PC-3 (cell line): ENCODE data around the gene SHANK2. TPM values are rescaled to one million over a fixed set of nuclear protein-coding genes. Genes with fewer than 3 reads are reported as not detected.

ENCODE experiments used
- ATAC-seq: fragments of 200-7000 bp; cut with Tn5 transposase; 2 replicates; pipeline ENCODE4 v1.9.1; 2020; ENCODE audit warnings: mild to moderate bottlenecking, moderate library complexity
- BruUV-seq: library from RNA; stranded (reverse); fragments of 400-500 nt; replicated peaks from 2 replicates; lab custom pipeline; 2021; lab: Mats Ljungman, UMichigan
- CTCF ChIA-PET: fragments of 300-600 bp; sonication (Branson Sonifier 250); formaldehyde crosslinking; loops from one replicate; lab custom pipeline; 2022; ENCODE audit warnings: antibody characterized with exemption; lab: Charles Lee
- POLR2A ChIA-PET: fragments of 300-600 bp; sonication (Branson Sonifier 250); formaldehyde crosslinking; loops from one replicate; lab custom pipeline; 2022; ENCODE audit warnings: antibody characterized with exemption; ENCODE audit not compliant: unreplicated experiment; lab: Charles Lee
- DNase-seq: peaks from one replicate; pipeline ENCODE4 v3.0.0-alpha.2; 2015
- H2AFZ ChIP-seq: fragments of 300-600 bp; sonication (generic); 2 replicates; pipeline ENCODE4 v1.6.0; 2016; ENCODE audit warnings: antibody characterized with exemption, low read length
- H3F3A ChIP-seq: fragments of 300-600 bp; sonication (generic); one replicate; pipeline ENCODE4 v1.6.0; 2017; ENCODE audit warnings: antibody characterized with exemption, low read length, control low read depth, mild to moderate bottlenecking; ENCODE audit not compliant: unreplicated experiment
- H3K27ac ChIP-seq: fragments of 300-600 bp; sonication (generic); 2 replicates; pipeline ENCODE4 v1.5.1; 2016; ENCODE audit warnings: mild to moderate bottlenecking, low read length
- H3K27me3 ChIP-seq: fragments of 300-600 bp; sonication (generic); 2 replicates; pipeline ENCODE4 v1.6.1; 2016; ENCODE audit warnings: low read length, mixed read lengths
- H3K36me3 ChIP-seq: fragments of 300-600 bp; sonication (generic); 2 replicates; pipeline ENCODE4 v1.6.1; 2016; ENCODE audit warnings: low read depth, mixed run types, low read length, mixed read lengths
- H3K4me1 ChIP-seq: fragments of 300-600 bp; sonication (generic); 2 replicates; pipeline ENCODE4 v1.5.1; 2016; ENCODE audit warnings: low read length; ENCODE audit not compliant: insufficient read depth
- H3K4me2 ChIP-seq: fragments of 300-600 bp; sonication (generic); 2 replicates; pipeline ENCODE4 v1.6.0; 2016; ENCODE audit warnings: low read length
- H3K4me3 ChIP-seq: fragments of 300-600 bp; sonication (generic); 2 replicates; pipeline ENCODE4 v1.5.1; 2016; ENCODE audit warnings: mild to moderate bottlenecking, low read length, mixed read lengths
- H3K79me2 ChIP-seq: fragments of 300-600 bp; sonication (generic); 2 replicates; pipeline ENCODE4 v1.6.1; 2017; ENCODE audit warnings: low read length, mixed read lengths
- H3K9ac ChIP-seq: fragments of 300-600 bp; sonication (generic); 2 replicates; pipeline ENCODE4 v1.6.0; 2016; ENCODE audit warnings: mild to moderate bottlenecking, low read length
- H3K9me2 ChIP-seq: fragments of 300-600 bp; sonication (generic); replicated peaks from 2 replicates; pipeline ENCODE4 v1.6.1; 2016; ENCODE audit warnings: mixed run types, low read length, mixed read lengths
- H3K9me3 ChIP-seq: fragments of 300-600 bp; sonication (generic); 2 replicates; pipeline ENCODE4 v1.6.1; 2016; ENCODE audit warnings: low read length, mixed read lengths
- H4K20me1 ChIP-seq: fragments of 300-600 bp; sonication (generic); 2 replicates; pipeline ENCODE4 v1.6.1; 2016; ENCODE audit warnings: low read length, mixed read lengths
- EZH2 ChIP-seq: fragments of 300-600 bp; sonication (generic); IDR thresholded peaks from one replicate; pipeline ENCODE4 v1.6.1; 2017; ENCODE audit warnings: antibody characterized with exemption, mild to moderate bottlenecking, low read length; ENCODE audit not compliant: unreplicated experiment
- EZH2phosphoT487 ChIP-seq: fragments of 300-600 bp; sonication (generic); IDR thresholded peaks from 2 replicates; pipeline ENCODE4 v1.6.1; 2018; ENCODE audit warnings: mild to moderate bottlenecking, antibody characterized with exemption, low read length, borderline replicate concordance
- intact Hi-C: fragments of 100-400 bp; cut with micrococcal nuclease; formaldehyde crosslinking; loops from 2 replicates; pipeline ENCODE4 v1.9.0; 2023
- total RNA-seq: library from RNA; depleted of rRNA; stranded (reverse); fragments of >200 nt; gene quantifications from 2 replicates; pipeline ENCODE4 v1.2.3, GENCODE V29; 2014
- TF ChIP-seq, protein P1 (sequence below): fragments of 300-600 bp; sonication (generic); conservative IDR thresholded peaks from 2 replicates; pipeline ENCODE4 v1.5.1; 2017; ENCODE audit warnings: antibody characterized with exemption, low read depth, mild to moderate bottlenecking, low read length

SHANK2 gene
- total RNA-seq, 1 experiment from 2014 or later, result 45.0 TPM

- Histone ChIP-seq H4K20me1 (no peaks in the 10 kb centered on the region), H3K4me1 (peaks cover 34% of the 10 kb centered on the region), H3K9me3 (no peaks in the 10 kb centered on the region), H3K79me2 (no peaks in the 10 kb centered on the region), H2AFZ (no peak overlapping the region), H3K27ac (peak overlapping the region; percentile 84), H3K9me2 (no peaks in the 10 kb centered on the region), H3K9ac (peak overlapping the region; percentile 48; the same call in 1 of the 2 replicates), H3K27me3 (no peaks in the 10 kb centered on the region), H3F3A (peaks cover 7% of the 10 kb centered on the region), H3K4me2 (peak overlapping the region; percentile 64), H3K4me3 (no peak overlapping the region), H3K36me3 (no peaks in the 10 kb centered on the region)
- ChIA-PET CTCF (interaction anchor here (1.5 kb wide), 1 partner anchor 31 kb away, joined by 13 read pairs; no protein-coding TSS in a partner anchor), POLR2A (no interaction called here)
- TF ChIP-seq EZH2phosphoT487 (no peak), EZH2 (no peak)
- BruUV-seq, result no TSS peak
- DNase-seq (no peak), ATAC-seq (no peak)
- intact Hi-C loops, result no loop called here
Observed at GRCh38 chr11:71298016-71298550, 45.7 kb upstream of the SHANK2 start.

DNA sequence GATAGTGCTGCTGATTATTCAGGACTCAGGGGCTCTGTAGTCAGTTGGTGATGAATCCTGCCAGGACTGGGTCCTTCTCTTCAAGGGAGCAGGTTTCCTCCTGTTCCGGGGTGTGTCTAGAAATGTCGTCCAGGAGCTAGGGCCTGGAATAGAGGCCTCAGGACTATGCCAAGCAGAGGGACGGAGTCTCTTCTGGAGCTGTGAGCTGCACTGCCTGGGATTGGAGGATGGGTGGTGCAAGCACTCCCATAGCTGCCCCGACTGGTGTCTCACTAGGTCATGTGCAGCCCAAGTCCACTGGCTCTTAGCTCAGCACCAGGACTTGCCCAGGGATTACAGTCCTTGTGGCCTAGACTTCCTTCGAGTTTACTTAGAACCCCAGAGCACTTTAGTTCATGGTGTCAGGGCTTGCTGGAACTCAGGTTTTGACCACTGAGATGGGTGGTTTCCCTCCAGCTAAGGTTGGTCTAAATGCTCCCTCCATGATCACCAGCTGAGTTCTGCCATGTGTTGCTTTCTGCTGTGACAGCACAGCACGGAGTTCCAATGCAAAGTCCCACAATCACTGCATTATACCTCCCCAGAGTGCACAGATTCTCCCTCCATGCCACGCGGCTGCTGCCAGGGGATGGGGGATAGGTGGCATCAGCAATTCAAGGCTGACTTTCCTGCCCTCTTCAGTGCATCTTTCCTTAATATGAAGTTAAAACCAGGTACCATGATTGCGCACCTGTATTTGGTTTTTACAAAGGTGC, 42.6 kb upstream of the SHANK2 start:
- no TSS peak for BruUV-seq
- Histone ChIP-seq H3K79me2 (no peaks in the 10 kb centered on the region), H3K9ac (no peak overlapping the region), H3K4me1 (peaks cover 23% of the 10 kb centered on the region), H4K20me1 (no peaks in the 10 kb centered on the region), H3F3A (peaks cover 7% of the 10 kb centered on the region), H3K27me3 (no peaks in the 10 kb centered on the region), H3K9me3 (no peaks in the 10 kb centered on the region), H3K4me3 (no peak overlapping the region), H3K27ac (no peak overlapping the region), H3K4me2 (no peak overlapping the region), H3K36me3 (no peaks in the 10 kb centered on the region), H2AFZ (no peak overlapping the region), H3K9me2 (no peaks in the 10 kb centered on the region)
- POLR2A ChIA-PET, result no interaction called here
- TF ChIP-seq, protein P1, sequence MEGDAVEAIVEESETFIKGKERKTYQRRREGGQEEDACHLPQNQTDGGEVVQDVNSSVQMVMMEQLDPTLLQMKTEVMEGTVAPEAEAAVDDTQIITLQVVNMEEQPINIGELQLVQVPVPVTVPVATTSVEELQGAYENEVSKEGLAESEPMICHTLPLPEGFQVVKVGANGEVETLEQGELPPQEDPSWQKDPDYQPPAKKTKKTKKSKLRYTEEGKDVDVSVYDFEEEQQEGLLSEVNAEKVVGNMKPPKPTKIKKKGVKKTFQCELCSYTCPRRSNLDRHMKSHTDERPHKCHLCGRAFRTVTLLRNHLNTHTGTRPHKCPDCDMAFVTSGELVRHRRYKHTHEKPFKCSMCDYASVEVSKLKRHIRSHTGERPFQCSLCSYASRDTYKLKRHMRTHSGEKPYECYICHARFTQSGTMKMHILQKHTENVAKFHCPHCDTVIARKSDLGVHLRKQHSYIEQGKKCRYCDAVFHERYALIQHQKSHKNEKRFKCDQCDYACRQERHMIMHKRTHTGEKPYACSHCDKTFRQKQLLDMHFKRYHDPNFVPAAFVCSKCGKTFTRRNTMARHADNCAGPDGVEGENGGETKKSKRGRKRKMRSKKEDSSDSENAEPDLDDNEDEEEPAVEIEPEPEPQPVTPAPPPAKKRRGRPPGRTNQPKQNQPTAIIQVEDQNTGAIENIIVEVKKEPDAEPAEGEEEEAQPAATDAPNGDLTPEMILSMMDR, result no peak
- TF ChIP-seq EZH2phosphoT487 (no peak), EZH2 (no peak)
- ATAC-seq (no peak), DNase-seq (no peak)
- CTCF ChIA-PET, result no interaction called here
- intact Hi-C loops, result no loop called here

- Histone ChIP-seq H3K9ac (no peak overlapping the region), H3K9me3 (no peaks in the 10 kb centered on the region), H4K20me1 (no peaks in the 10 kb centered on the region), H3K79me2 (no peaks in the 10 kb centered on the region), H3K4me2 (no peak overlapping the region), H3K4me1 (peaks cover 17% of the 10 kb centered on the region), H3F3A (peaks cover 7% of the 10 kb centered on the region), H3K27me3 (no peaks in the 10 kb centered on the region), H2AFZ (no peak overlapping the region), H3K36me3 (no peaks in the 10 kb centered on the region), H3K9me2 (no peaks in the 10 kb centered on the region), H3K27ac (no peak overlapping the region), H3K4me3 (no peak overlapping the region)
- ChIA-PET POLR2A (no interaction called here), CTCF (no interaction called here)
- TF ChIP-seq EZH2phosphoT487 (no peak), EZH2 (no peak)
- TF ChIP-seq, protein P1, result no peak
- intact Hi-C loops, result no loop called here
- ATAC-seq (no peak), DNase-seq (no peak)
- no TSS peak for BruUV-seq
Observed at GRCh38 chr11:71293961-71294782, 41.8 kb upstream of the SHANK2 start.
